Anterior cingulate cortex (tissue), 58 donors: ENCODE results near the gene ID1.
"Not testable (repeated sequence)": the region's sequence is repeated elsewhere in the genome, so short reads cannot be mapped to it uniquely, and the experiment has no call there.

Experiments
- DNase-seq, 58 donors: peaks; one replicate each; lab custom pipeline; 2025; lab: John Stamatoyannopoulos, UW

The ID1 gene

GRCh38 chr20:31596412-31596715 lies 8.7 kb upstream of the ID1 start:
- not testable (repeated sequence) for DNase-seq

GRCh38 chr20:31596831-31597480 lies 8.1 kb upstream of the ID1 start:
- DNase-seq: no peak

- DNase-seq: no peak
These were observed 7.6 kb upstream of the ID1 start for GRCh38 chr20:31597481-31597855.

- no peak for DNase-seq
These were observed 2.7 kb upstream of the ID1 start for GRCh38 chr20:31602431-31602778.

GRCh38 chr20:31602779-31603441 lies 2.2 kb upstream of the ID1 start:
- no peak for DNase-seq

GRCh38 chr20:31603822-31604566 lies 1.1 kb upstream of the ID1 start:
- DNase-seq: peak in 57 of 58 donors; percentile 26 to 98 (median 86)

GRCh38 chr20:31604567-31605030 lies 490 bp upstream of the ID1 start:
- no peak for DNase-seq

GRCh38 chr20:31605902-31606803 lies 1.1 kb downstream of the ID1 start:
- peak in 5 of 58 donors; percentile 9 to 22 (median 15) for DNase-seq

- peak in 6 of 58 donors; percentile 3 to 34 (median 8) for DNase-seq
These were observed 1.9 kb downstream of the ID1 start for GRCh38 chr20:31606804-31607639.

- no peak for DNase-seq
These were observed 2.7 kb downstream of the ID1 start for GRCh38 chr20:31607640-31608250.

- DNase-seq: peak in 24 of 58 donors; percentile 6 to 68 (median 37)
These were observed 3.3 kb downstream of the ID1 start for GRCh38 chr20:31608251-31608945.

GRCh38 chr20:31612271-31612640 lies 7.2 kb downstream of the ID1 start:
- DNase-seq: not testable (repeated sequence)

GRCh38 chr20:31615416-31615815 lies 10.3 kb downstream of the ID1 start:
- no peak for DNase-seq

- no peak for DNase-seq
These were observed 12.5 kb downstream of the ID1 start for GRCh38 chr20:31617432-31618104.

- no peak for DNase-seq
These were observed 15.2 kb downstream of the ID1 start for GRCh38 chr20:31620246-31620645.

- DNase-seq: not testable (repeated sequence)
These were observed 18.0 kb downstream of the ID1 start for GRCh38 chr20:31623123-31623505.

- not testable (repeated sequence) for DNase-seq
These were observed 21.4 kb downstream of the ID1 start for GRCh38 chr20:31626534-31626933.

- DNase-seq: not testable (repeated sequence)
These were observed 23.0 kb downstream of the ID1 start for GRCh38 chr20:31628057-31628456.
